A673 (cell line): ENCODE results near the gene AKAP1. TPM values are rescaled to one million over a fixed set of nuclear protein-coding genes. Genes with fewer than 3 reads are reported as not detected.

Experiments used
- BruUV-seq: library from RNA; stranded (reverse); fragments of 400-500 nt; replicated peaks from 2 replicates; lab custom pipeline; 2021; lab: Mats Ljungman, UMichigan
- CTCF ChIA-PET: fragments of 300-600 bp; sonication (Branson Sonifier 250); formaldehyde crosslinking; loops from one replicate; lab custom pipeline; 2022; ENCODE audit warnings: antibody characterized with exemption; lab: Charles Lee
- POLR2A ChIA-PET: fragments of 300-600 bp; sonication (Branson Sonifier 250); formaldehyde crosslinking; loops from one replicate; lab custom pipeline; 2022; ENCODE audit warnings: antibody characterized with exemption; ENCODE audit not compliant: low non-redundant PET; lab: Charles Lee
- DNase-seq: peaks from one replicate; pipeline ENCODE4 v3.0.0-alpha.2; 2015; ENCODE audit warnings: low spot score
- H3K27ac ChIP-seq: fragments of 200-600 bp; sonication (generic); 2 replicates; pipeline ENCODE4 v1.5.1; 2016; ENCODE audit warnings: mixed run types, low read depth, mild to moderate bottlenecking, mixed read lengths, antibody characterized with exemption, low read length; ENCODE audit not compliant: poor library complexity, severe bottlenecking
- H3K27me3 ChIP-seq: fragments of 200-600 bp; sonication (generic); replicated peaks from 2 replicates; pipeline ENCODE4 v1.6.1; 2017; ENCODE audit warnings: mixed run types, low read depth, mild to moderate bottlenecking, mixed read lengths, antibody characterized with exemption, low read length; ENCODE audit not compliant: insufficient read depth, poor library complexity
- H3K36me3 ChIP-seq: fragments of 200-600 bp; sonication (generic); 2 replicates; pipeline ENCODE4 v1.6.1; 2016; ENCODE audit warnings: mixed run types, mild to moderate bottlenecking, mixed read lengths, antibody characterized with exemption, low read length; ENCODE audit not compliant: insufficient read depth, poor library complexity, severe bottlenecking
- H3K4me1 ChIP-seq: fragments of 200-600 bp; sonication (generic); 2 replicates; pipeline ENCODE4 v1.6.1; 2017; ENCODE audit warnings: mixed run types, mild to moderate bottlenecking, mixed read lengths, antibody characterized with exemption, low read length; ENCODE audit not compliant: insufficient read depth, poor library complexity, severe bottlenecking
- H3K4me3 ChIP-seq: fragments of 200-600 bp; sonication (generic); 2 replicates; pipeline ENCODE4 v1.5.1; 2016; ENCODE audit warnings: low read depth, mixed run types, mild to moderate bottlenecking, mixed read lengths, low read length; ENCODE audit not compliant: poor library complexity, severe bottlenecking
- H3K9me3 ChIP-seq: fragments of 200-600 bp; sonication (generic); 2 replicates; pipeline ENCODE4 v1.6.1; 2016; ENCODE audit warnings: mixed run types, low read depth, mild to moderate bottlenecking, mixed read lengths, antibody characterized with exemption, low read length; ENCODE audit not compliant: poor library complexity, severe bottlenecking
- EZH2 ChIP-seq: fragments of 200-600 bp; sonication (generic); IDR thresholded peaks from 2 replicates; pipeline ENCODE4 v1.6.1; 2017; ENCODE audit warnings: borderline replicate concordance, low read depth, mild to moderate bottlenecking, mixed read lengths, antibody characterized with exemption, low read length; ENCODE audit not compliant: poor library complexity, severe bottlenecking
- intact Hi-C: fragments of 100-400 bp; cut with micrococcal nuclease; formaldehyde crosslinking; loops from one replicate; pipeline ENCODE4 v1.10.0; 2022; ENCODE audit not compliant: unreplicated experiment
- total RNA-seq: library from RNA; stranded (reverse); gene quantifications from 2 replicates; pipeline ENCODE4 v1.2.3, GENCODE V29; 2021
- TF ChIP-seq, protein P1 (sequence below): fragments of 300-800, 200-600 bp; sonication (generic); conservative IDR thresholded peaks from 2 replicates; pipeline ENCODE4 v1.5.1; 2017; ENCODE audit warnings: low read depth, mild to moderate bottlenecking, antibody characterized with exemption, low read length, moderate library complexity, mixed read lengths

The AKAP1 gene
- total RNA-seq, 1 experiment from 2014 or later: 43.4 TPM

- H3K36me3 ChIP-seq: peaks cover 17% of the 10 kb centered on the region
- DNase-seq: no peak
- H3K4me3 ChIP-seq: no peak overlapping the region
- POLR2A ChIA-PET: no interaction called here
- no peaks in the 10 kb centered on the region for H3K9me3 ChIP-seq
- TF ChIP-seq, protein P1, sequence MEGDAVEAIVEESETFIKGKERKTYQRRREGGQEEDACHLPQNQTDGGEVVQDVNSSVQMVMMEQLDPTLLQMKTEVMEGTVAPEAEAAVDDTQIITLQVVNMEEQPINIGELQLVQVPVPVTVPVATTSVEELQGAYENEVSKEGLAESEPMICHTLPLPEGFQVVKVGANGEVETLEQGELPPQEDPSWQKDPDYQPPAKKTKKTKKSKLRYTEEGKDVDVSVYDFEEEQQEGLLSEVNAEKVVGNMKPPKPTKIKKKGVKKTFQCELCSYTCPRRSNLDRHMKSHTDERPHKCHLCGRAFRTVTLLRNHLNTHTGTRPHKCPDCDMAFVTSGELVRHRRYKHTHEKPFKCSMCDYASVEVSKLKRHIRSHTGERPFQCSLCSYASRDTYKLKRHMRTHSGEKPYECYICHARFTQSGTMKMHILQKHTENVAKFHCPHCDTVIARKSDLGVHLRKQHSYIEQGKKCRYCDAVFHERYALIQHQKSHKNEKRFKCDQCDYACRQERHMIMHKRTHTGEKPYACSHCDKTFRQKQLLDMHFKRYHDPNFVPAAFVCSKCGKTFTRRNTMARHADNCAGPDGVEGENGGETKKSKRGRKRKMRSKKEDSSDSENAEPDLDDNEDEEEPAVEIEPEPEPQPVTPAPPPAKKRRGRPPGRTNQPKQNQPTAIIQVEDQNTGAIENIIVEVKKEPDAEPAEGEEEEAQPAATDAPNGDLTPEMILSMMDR: no peak
- TF ChIP-seq EZH2: no peak
- BruUV-seq: no TSS peak
- H3K4me1 ChIP-seq: no peaks in the 10 kb centered on the region
- CTCF ChIA-PET: no interaction called here
- no peaks in the 10 kb centered on the region for H3K27me3 ChIP-seq
- intact Hi-C loops: no loop called here
- H3K27ac ChIP-seq: no peak overlapping the region
These were observed 30.9 kb downstream of the AKAP1 start for GRCh38 chr17:57115916-57116315.

GRCh38 chr17:57117798-57118197, 32.8 kb downstream of the AKAP1 start:
- peaks cover 20% of the 10 kb centered on the region for H3K36me3 ChIP-seq
- POLR2A ChIA-PET: no interaction called here
- H3K4me3 ChIP-seq: no peak overlapping the region
- no peak for DNase-seq
- TF ChIP-seq EZH2: no peak
- TF ChIP-seq, protein P1: no peak
- CTCF ChIA-PET: no interaction called here
- H3K27me3 ChIP-seq: no peaks in the 10 kb centered on the region
- intact Hi-C loops: no loop called here
- BruUV-seq: no TSS peak
- no peak overlapping the region for H3K27ac ChIP-seq
- no peaks in the 10 kb centered on the region for H3K9me3 ChIP-seq
- H3K4me1 ChIP-seq: no peaks in the 10 kb centered on the region

DNA sequence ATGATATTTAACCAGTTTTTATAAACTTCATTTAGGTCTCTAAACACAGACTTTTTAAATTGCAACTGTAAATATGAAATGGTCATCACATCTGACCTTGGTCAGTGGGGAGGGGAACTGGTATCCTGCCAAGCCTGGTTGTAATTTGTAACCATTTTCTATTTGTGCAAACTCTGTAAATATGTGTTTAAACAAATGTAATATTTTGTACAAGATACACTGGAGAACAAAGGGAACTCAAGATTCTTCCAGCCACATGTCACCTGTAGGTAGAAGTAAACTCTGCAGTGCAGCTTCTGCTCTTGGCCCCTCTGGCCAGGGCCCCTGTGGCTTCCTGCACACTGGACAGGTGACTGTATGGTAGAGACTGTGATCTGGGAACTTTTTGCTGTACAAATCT, 35.8 kb downstream of the AKAP1 start:
- no TSS peak for BruUV-seq
- intact Hi-C loops: no loop called here
- H3K27ac ChIP-seq: no peak overlapping the region
- no peak for DNase-seq
- no peak for TF ChIP-seq EZH2
- TF ChIP-seq, protein P1: no peak
- ChIA-PET POLR2A (no interaction called here), CTCF (interaction anchor here (0.5 kb wide), 1 partner anchor 27 kb away, joined by 3 read pairs; no protein-coding TSS in a partner anchor)
- no peaks in the 10 kb centered on the region for H3K4me1 ChIP-seq
- no peak overlapping the region for H3K4me3 ChIP-seq
- H3K36me3 ChIP-seq: peaks cover 16% of the 10 kb centered on the region
- no peaks in the 10 kb centered on the region for H3K27me3 ChIP-seq
- no peaks in the 10 kb centered on the region for H3K9me3 ChIP-seq
